SH-SY5Y (cell line): ENCODE results near the gene JAKMIP1.

Experiments used
- GATA2 ChIP-seq: IDR thresholded peaks from 2 replicates; pipeline ENCODE4 v1.6.1; 2011; ENCODE audit warnings: mild to moderate bottlenecking, low read depth, low read length
- GATA3 ChIP-seq: IDR thresholded peaks from 2 replicates; pipeline ENCODE4 v1.6.1; 2011; ENCODE audit warnings: low read depth, mild to moderate bottlenecking, low read length, moderate library complexity

DNA sequence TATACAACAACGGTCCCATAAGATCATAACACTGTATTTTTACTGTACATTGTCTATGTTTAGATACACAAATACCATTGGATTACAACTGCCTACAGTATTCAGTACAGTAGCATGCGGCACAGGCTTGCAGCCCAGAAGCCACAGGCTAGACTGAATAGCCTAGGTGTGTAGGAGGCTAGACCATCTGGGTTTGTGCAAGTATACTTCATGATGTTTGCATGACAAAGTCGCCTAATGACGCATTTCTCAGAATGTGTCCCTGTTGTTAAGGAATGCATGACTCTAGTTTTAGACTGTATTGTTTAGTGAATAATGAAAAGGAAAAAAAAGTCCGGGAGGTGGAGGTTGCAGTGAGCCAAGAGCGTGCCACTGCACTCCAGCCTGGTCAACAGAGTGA, 125.6 kb downstream of the JAKMIP1 start:
- TF ChIP-seq GATA3 (no peak), GATA2 (no peak)
